NCI-H446 (cell line): ENCODE measurements around the gene SETDB2.
"Not testable (repeated sequence)": the region's sequence is repeated elsewhere in the genome, so short reads cannot be mapped to it uniquely, and the experiment has no call there.

ENCODE experiments used
- DNase-seq, 2 experiments: peaks; one replicate each; lab custom pipeline; 2025; lab: John Stamatoyannopoulos, UW

The SETDB2 gene

GRCh38 chr13:49466292-49466838, 22.3 kb downstream of the SETDB2 start:
- DNase-seq = no peak

GRCh38 chr13:49472186-49472585, 28.1 kb downstream of the SETDB2 start:
- no peak for DNase-seq

- no peak for DNase-seq
Observed at GRCh38 chr13:49476529-49476928, 32.5 kb downstream of the SETDB2 start.

GRCh38 chr13:49481788-49482187, 37.7 kb downstream of the SETDB2 start:
- DNase-seq = no peak

GRCh38 chr13:49488563-49488962, 44.5 kb downstream of the SETDB2 start:
- DNase-seq = no peak

- DNase-seq = no peak
Observed at GRCh38 chr13:49494645-49495044, 50.6 kb downstream of the SETDB2 start.

- no peak for DNase-seq
Observed at GRCh38 chr13:49495783-49496762, 52.0 kb downstream of the SETDB2 start, which contains the start of gene PHF11. TSS of gene PHF11 (plus strand) at chr13:49495953. CDS start at chr13:49496002, 49 bp downstream.

- DNase-seq = not testable (repeated sequence)
Observed at GRCh38 chr13:49496837-49497236, 52.8 kb downstream of the SETDB2 start.

GRCh38 chr13:49497272-49497671, 53.2 kb downstream of the SETDB2 start:
- no peak for DNase-seq

- no peak for DNase-seq
Observed at GRCh38 chr13:49498206-49498605, 54.1 kb downstream of the SETDB2 start.

- no peak for DNase-seq
Observed at GRCh38 chr13:49499889-49500660, 56.0 kb downstream of the SETDB2 start.

- no peak for DNase-seq
Observed at GRCh38 chr13:49502954-49503353, 58.9 kb downstream of the SETDB2 start.

GRCh38 chr13:49503951-49504350, 59.9 kb downstream of the SETDB2 start:
- DNase-seq = no peak

GRCh38 chr13:49512578-49512977, 68.5 kb downstream of the SETDB2 start:
- DNase-seq = no peak

GRCh38 chr13:49516467-49516866, 72.4 kb downstream of the SETDB2 start:
- DNase-seq = peak in 1 of 2 experiments; percentile 34

GRCh38 chr13:49517461-49517860, 73.4 kb downstream of the SETDB2 start:
- no peak for DNase-seq

- no peak for DNase-seq
Observed at GRCh38 chr13:49521224-49521623, 77.2 kb downstream of the SETDB2 start.

- no peak for DNase-seq
Observed at GRCh38 chr13:49524740-49525501, 80.8 kb downstream of the SETDB2 start.

GRCh38 chr13:49527123-49527522, 83.0 kb downstream of the SETDB2 start:
- DNase-seq = no peak

- DNase-seq = no peak
Observed at GRCh38 chr13:49528161-49528560, 84.1 kb downstream of the SETDB2 start.

- DNase-seq = no peak
Observed at GRCh38 chr13:49530457-49530856, 86.4 kb downstream of the SETDB2 start.

GRCh38 chr13:49532593-49532992, 88.5 kb downstream of the SETDB2 start:
- DNase-seq = no peak
